ENCODE data around the gene MRPL23.

Gene MRPL23

DNA sequence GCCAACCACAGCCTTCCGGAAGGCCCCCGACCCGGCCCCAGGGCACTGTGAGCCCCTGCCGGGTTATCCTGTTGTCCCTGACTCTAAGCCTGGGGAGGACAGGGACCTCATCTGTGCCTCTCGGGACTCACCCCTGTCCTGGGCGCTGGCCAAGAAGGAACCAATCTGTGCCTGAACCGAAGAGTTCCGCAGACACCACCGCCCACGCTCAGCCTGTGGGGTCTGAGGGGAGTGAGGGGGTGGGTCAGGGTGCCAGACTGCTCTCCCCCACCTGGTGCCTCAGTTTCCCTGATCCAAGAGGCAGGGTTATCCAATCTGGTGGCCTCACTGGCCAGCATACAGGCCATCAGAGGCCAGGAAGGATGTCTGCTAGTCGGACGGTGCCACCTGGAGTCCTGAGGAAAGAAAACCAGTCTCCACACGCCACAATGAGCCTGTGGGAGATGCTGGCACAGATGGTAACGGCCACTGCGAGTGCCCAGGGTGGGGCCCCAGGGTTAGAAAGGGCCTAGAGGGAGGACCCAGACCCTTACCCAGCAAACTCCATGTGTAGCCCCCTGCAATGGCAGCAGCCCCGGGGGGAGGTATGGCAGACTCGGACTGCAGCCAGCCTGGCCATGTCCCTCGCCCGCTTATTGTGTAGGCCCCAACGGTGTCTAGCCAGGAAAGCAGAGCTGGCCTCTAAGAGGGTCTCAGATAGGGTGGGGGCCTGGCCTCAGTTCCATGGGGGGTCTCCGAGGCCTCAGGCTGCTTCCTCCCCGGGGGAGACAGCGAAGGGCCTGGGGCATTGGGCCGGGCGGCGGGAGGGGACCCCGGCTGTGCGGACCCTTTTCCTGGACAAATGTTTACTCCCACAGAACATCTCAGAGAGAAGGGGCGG is 28.5 kb upstream of the MRPL23 start:
- H3K27me3 Mint-ChIP-seq, result peaks cover 7% of the 10 kb centered on the region
- no peak overlapping the region for H3K27ac Mint-ChIP-seq
- DNase-seq, result no peak
- H3K9me3 Mint-ChIP-seq, result no peaks in the 10 kb centered on the region
- H3K36me3 Mint-ChIP-seq (ENCODE audit: low read depth), result no peaks in the 10 kb centered on the region
- H3K4me1 Mint-ChIP-seq (ENCODE audit: low read depth), result peaks cover 11% of the 10 kb centered on the region
- H3K4me3 Mint-ChIP-seq, result no peak overlapping the region

- Mint-ChIP-seq H3K36me3 (ENCODE audit: low read depth) (no peaks in the 10 kb centered on the region), H3K27me3 (peaks cover 7% of the 10 kb centered on the region), H3K4me3 (no peak within 1 kb of the TSS), H3K27ac (no peak within 1 kb of the TSS), H3K9me3 (no peaks in the 10 kb centered on the region), H3K4me1 (ENCODE audit: low read depth) (peaks cover 11% of the 10 kb centered on the region)
- no peak for DNase-seq
These were observed 27.6 kb upstream of the MRPL23 start, which contains the start of gene TNNT3 for GRCh38 chr11:1919391-1920127. Gene TNNT3 (plus strand): TSS chr11:1919703. CDS start chr11:1922875, 3,172 bp downstream.

DNA sequence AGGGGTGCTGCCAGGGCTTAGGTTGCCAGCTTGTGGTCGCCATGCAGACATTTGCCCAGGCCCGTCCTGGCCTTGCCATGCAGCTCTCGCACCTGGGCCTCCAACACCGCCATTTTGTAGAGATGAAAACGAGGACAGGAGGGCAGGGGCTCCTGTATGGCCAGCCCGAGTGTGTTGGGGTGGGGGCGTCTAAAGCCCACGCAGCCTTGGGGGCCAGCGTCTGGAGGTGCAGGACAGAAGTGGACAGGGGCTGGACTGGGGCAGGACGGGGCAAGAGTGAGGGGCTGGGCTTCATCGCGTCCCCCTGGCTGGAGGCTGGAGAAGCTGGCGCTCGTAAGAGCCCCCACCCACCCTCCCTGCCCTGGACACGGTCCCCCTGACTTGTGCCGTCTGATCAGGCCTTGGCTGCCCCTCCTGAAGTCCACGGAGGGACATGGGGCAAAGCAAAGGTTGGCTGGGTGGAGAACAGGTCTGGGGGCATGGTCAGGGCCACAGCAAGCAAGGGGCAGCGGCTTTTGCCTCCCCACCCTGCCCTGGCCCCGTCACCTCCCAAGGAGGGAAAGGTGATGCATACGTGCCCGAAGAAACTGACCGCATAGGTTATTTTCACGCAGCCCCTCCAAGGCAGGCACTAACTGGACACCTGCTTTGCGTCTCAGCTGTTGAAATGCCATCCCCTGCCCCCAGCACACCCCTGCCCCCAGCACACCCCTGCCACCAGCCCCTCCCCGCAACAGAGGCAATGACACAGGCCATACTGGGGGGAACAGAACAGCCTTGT is 26.8 kb upstream of the MRPL23 start:
- Mint-ChIP-seq H3K36me3 (ENCODE audit: low read depth) (no peaks in the 10 kb centered on the region), H3K4me3 (no peak overlapping the region), H3K4me1 (ENCODE audit: low read depth) (peaks cover 9% of the 10 kb centered on the region), H3K27me3 (no peaks in the 10 kb centered on the region), H3K9me3 (no peaks in the 10 kb centered on the region), H3K27ac (no peak overlapping the region)
- no peak for DNase-seq

DNA sequence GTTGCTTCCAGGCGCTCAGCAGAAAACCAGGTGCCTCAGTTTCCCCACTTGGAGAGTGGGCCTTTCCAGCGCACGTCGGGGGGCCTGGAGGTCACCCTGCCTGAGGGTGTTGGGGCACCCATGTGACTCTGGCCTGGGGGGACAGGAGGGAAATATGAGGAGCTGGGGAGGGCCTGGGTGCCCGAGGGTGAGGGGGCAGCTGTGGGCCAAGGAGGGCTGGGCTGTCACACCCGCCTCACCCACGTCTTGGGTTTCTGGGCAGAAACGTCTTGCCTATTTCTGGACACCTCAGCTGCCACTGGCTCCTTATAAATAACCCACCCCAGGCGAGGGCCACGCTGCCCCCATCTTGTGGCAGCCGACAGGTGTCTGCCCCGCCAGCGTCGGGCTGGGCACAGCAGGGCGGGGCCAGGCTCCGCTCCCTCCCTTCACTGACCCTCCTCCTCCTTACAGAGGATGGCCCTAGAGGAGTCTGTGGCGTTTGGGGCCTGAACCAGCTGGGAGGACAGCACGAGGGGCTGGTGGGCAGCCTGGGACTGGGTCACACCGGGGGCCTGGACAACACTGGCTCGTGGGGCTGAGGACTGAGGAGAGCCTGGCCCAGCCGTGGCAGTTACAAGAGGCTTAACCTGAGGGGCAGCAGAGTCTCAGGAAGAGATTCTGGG is 26.1 kb upstream of the MRPL23 start:
- H3K27me3 Mint-ChIP-seq, result no peaks in the 10 kb centered on the region
- no peak overlapping the region for H3K4me3 Mint-ChIP-seq
- no peaks in the 10 kb centered on the region for H3K36me3 Mint-ChIP-seq (ENCODE audit: low read depth)
- no peak for DNase-seq
- no peaks in the 10 kb centered on the region for H3K9me3 Mint-ChIP-seq
- H3K4me1 Mint-ChIP-seq (ENCODE audit: low read depth), result peaks cover 5% of the 10 kb centered on the region
- no peak overlapping the region for H3K27ac Mint-ChIP-seq

- DNase-seq, result no peak
These were observed 25.5 kb upstream of the MRPL23 start for GRCh38 chr11:1921574-1922141.

DNA sequence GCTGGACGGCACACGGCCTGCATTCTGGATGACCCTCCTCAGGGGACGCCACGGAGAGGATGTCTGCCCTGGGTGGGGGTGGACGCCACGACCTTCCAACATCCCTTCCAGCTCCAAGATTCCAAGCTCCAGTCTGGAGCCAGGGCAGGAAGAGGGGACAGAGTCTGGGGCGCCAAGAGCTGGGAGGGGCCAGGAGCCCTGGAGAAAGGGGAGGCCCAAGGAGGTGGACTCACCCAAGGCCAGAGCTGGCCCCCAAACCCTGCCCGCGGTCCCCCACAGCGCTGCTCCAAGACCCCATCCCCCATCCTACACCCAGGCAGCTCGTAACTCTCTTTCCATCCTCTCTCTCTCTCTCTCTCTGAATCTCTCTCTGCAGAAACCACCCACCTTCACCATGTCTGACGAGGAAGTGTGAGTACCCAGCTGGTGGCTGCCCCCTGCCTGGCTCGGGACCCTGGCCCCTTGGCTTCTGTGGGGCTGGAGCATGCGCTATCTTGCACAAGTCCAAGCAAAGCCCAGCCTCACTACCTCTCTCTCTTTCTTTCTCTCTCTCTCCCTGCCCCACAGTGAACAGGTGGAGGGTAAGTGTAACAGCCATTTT is 24.6 kb upstream of the MRPL23 start:
- Mint-ChIP-seq H3K36me3 (ENCODE audit: low read depth) (no peaks in the 10 kb centered on the region), H3K27ac (no peak overlapping the region), H3K9me3 (no peaks in the 10 kb centered on the region), H3K27me3 (no peaks in the 10 kb centered on the region), H3K4me1 (ENCODE audit: low read depth) (peaks cover 2% of the 10 kb centered on the region), H3K4me3 (no peak overlapping the region)
- no peak for DNase-seq

More at GRCh38 chr11:1921574-1922141, 25.5 kb upstream of the MRPL23 start:
- H3K4me1 Mint-ChIP-seq (ENCODE audit: low read depth), result peaks cover 2% of the 10 kb centered on the region
- H3K27ac Mint-ChIP-seq, result no peak overlapping the region
- H3K9me3 Mint-ChIP-seq, result no peaks in the 10 kb centered on the region
- no peak overlapping the region for H3K4me3 Mint-ChIP-seq
- H3K27me3 Mint-ChIP-seq, result no peaks in the 10 kb centered on the region
- H3K36me3 Mint-ChIP-seq (ENCODE audit: low read depth), result no peaks in the 10 kb centered on the region

GRCh38 chr11:1923201-1923956 is 23.8 kb upstream of the MRPL23 start:
- no peaks in the 10 kb centered on the region for H3K9me3 Mint-ChIP-seq
- no peak overlapping the region for H3K27ac Mint-ChIP-seq
- peaks cover 2% of the 10 kb centered on the region for H3K4me1 Mint-ChIP-seq (ENCODE audit: low read depth)
- H3K36me3 Mint-ChIP-seq (ENCODE audit: low read depth), result no peaks in the 10 kb centered on the region
- no peak for DNase-seq
- no peaks in the 10 kb centered on the region for H3K27me3 Mint-ChIP-seq
- no peak overlapping the region for H3K4me3 Mint-ChIP-seq

DNA sequence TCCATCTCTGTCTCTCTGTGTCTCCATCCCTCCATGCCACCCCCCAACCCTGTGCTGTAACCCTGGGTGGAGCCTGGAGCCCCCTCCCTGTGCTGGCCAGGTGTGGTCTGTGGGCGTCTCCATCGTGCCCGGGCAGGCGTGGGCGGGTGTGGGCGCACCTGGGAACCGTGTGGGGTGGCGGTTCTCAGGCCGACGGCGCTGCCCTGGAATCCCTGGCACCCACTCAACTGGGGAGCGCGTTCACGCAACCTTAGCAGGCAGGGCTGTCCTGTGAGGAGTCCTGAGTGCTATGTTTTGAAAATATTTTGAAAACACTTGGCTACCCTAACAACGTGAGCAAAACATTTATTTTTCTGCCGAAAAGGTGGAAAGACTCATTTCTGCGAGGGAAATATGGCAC is 23.0 kb upstream of the MRPL23 start:
- no peaks in the 10 kb centered on the region for H3K4me1 Mint-ChIP-seq (ENCODE audit: low read depth)
- no peak for DNase-seq
- H3K27ac Mint-ChIP-seq, result no peak overlapping the region
- H3K4me3 Mint-ChIP-seq, result no peak overlapping the region
- no peaks in the 10 kb centered on the region for H3K9me3 Mint-ChIP-seq
- no peaks in the 10 kb centered on the region for H3K36me3 Mint-ChIP-seq (ENCODE audit: low read depth)
- no peaks in the 10 kb centered on the region for H3K27me3 Mint-ChIP-seq

DNA sequence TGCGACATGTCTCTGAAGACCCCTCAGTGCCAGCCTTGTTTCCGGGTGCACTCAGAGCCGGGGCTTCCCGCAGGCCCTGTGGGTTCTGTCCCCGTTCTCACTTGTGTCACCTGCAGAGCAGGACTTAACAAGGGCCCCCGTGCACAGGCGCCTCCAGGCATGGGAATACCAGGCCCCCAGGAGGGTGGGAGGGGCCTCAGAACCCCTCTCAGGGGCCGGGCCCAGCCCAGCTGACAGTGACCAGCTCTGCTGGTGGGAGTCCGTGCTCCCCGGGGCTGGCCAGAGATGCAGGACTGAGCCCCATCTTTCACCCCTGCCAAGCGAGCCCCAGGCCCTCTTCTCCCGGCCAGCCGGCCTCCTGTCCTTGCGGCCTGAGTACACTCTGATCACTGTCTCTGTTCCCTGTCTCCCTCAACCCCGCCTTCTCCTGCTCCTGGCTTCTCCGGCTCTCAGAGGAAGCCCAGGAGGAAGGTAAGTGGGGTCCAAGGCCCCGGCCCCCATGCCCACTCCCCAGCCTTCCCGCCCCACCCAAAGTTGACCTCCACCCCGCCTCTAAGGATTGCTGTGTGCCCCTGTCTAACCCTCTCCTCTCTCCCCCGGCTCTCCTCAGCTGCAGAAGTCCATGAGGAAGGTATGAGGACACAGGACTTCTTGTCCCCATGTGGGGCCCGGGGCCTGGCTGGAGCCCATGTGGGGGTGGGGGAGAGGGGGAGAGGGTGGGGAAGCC is 22.3 kb upstream of the MRPL23 start:
- Mint-ChIP-seq H3K27me3 (no peaks in the 10 kb centered on the region), H3K9me3 (no peaks in the 10 kb centered on the region), H3K36me3 (ENCODE audit: low read depth) (no peaks in the 10 kb centered on the region), H3K4me3 (no peak overlapping the region), H3K4me1 (ENCODE audit: low read depth) (peaks cover 2% of the 10 kb centered on the region), H3K27ac (no peak overlapping the region)
- DNase-seq, result no peak

DNA sequence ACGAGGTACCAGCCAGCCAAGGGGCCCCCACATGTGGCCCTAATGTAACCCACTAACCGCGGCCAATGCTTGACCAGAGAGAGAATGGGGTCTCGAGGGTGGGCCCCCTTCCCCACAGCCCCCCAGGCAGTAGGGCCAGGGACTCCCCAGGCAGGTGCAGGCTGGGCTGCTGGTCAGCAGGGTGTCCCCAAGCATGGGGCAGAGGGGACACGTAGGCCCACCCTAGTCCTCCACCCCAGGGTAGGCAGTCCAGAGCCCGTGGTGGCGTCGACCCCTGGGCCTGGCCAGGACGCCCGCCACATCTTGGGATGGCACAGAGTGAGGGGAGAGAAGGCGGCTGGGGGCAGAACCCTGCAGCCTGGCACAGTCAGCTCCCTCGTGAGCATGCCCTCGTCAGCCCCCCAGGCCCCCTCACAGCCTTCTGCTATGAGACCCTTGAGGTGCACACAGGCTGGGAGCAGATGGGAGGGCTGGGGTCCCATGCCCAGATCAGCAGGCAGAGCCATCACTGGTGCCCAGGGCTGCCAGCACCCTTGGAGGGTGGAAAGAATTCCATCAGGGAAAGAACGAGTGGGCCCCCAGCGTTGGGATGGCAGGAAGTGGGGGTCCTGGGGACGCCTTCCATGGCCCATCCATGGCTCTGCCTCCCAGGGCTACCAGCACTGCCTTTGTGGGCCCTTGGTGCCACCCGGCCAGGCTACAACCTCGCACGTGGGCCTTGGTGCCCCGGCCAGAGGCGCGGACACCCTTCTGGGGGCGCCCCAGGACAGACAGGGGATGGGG is 21.6 kb upstream of the MRPL23 start:
- no peak for DNase-seq
- H3K9me3 Mint-ChIP-seq, result no peaks in the 10 kb centered on the region
- no peaks in the 10 kb centered on the region for H3K27me3 Mint-ChIP-seq
- H3K4me3 Mint-ChIP-seq, result no peak overlapping the region
- peaks cover 5% of the 10 kb centered on the region for H3K4me1 Mint-ChIP-seq (ENCODE audit: low read depth)
- H3K36me3 Mint-ChIP-seq (ENCODE audit: low read depth), result no peaks in the 10 kb centered on the region
- no peak overlapping the region for H3K27ac Mint-ChIP-seq

DNA sequence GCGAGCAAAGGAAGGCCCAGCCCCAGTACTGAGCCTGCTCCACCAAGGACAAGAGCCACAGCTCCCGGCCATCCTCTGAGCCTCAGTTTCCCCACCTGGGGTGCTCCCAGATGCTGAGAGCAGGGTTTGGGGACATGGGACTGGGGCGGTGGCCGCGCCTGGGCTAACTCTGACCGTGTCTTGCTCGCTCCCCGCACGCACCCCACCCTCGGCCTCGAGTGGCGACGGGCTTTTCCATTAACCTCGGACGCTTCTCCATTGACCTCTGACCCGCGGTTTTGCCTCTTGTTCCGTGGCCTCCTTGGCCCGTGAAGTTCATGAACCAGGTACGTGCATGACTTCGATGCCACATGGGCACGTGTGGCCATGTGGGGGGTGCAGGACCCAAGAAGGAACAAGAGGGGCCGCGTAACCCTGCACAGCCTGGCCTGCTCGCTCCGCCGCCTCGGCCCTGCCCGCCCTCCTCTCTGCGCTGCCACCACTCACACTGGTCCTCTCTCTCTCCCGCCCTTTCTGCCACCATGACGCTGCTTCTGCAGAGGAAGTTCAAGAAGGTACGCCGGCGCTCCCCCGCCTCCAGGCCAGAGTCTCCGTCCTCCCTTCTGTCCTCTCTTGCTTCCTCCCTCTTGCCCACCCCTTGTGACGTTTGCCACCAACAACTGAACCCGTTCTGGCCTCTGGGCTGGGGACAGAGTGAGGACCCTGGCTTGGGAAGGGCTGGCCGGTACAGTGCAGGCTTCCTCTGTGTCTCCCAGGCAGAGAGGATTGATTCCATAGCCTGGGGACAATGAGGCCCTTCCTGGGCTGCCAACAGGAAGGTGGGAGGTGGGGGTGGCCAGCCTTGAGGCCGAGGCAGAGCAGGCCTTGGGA is 20.7 kb upstream of the MRPL23 start:
- Mint-ChIP-seq H3K4me3 (no peak overlapping the region), H3K27ac (no peak overlapping the region), H3K27me3 (no peaks in the 10 kb centered on the region), H3K4me1 (ENCODE audit: low read depth) (peaks cover 5% of the 10 kb centered on the region), H3K9me3 (no peaks in the 10 kb centered on the region), H3K36me3 (ENCODE audit: low read depth) (no peaks in the 10 kb centered on the region)
- no peak for DNase-seq
